A673 (cell line): Measurements from ENCODE around the gene ZNF786.

Experiments
- CTCF ChIP-seq: fragments of 300-800, 200-600 bp; sonication (generic); conservative IDR thresholded peaks from 2 replicates; pipeline ENCODE4 v1.5.1; 2017; ENCODE audit warnings: low read depth, mild to moderate bottlenecking, antibody characterized with exemption, low read length, moderate library complexity, mixed read lengths
- EZH2 ChIP-seq: fragments of 200-600 bp; sonication (generic); IDR thresholded peaks from 2 replicates; pipeline ENCODE4 v1.6.1; 2017; ENCODE audit warnings: borderline replicate concordance, low read depth, mild to moderate bottlenecking, mixed read lengths, antibody characterized with exemption, low read length; ENCODE audit not compliant: poor library complexity, severe bottlenecking

- TF ChIP-seq CTCF: 0 out of 2 replicates have a peak, but pooled peaks have one; percentile 25
- TF ChIP-seq EZH2: no peak
Observed at GRCh38 chr7:149071641-149072437, 18.7 kb downstream of the ZNF786 start.
